Epithelial cell of esophagus (primary cell): ENCODE results near the gene NEBL.

Experiments used
- DNase-seq: peaks from one replicate; pipeline ENCODE4 v3.0.0; 2010; ENCODE audit warnings: low read depth
- H3K4me3 ChIP-seq: 2 replicates; pipeline ENCODE4 v1.5.1; 2011; ENCODE audit warnings: mild to moderate bottlenecking, low read length, control low read depth
- TF ChIP-seq, protein P1 (sequence below): IDR thresholded peaks from 2 replicates; pipeline ENCODE4 v1.5.1; 2011; ENCODE audit warnings: low read depth, mild to moderate bottlenecking, low read length, control low read depth, inconsistent platforms; ENCODE audit not compliant: insufficient read depth; ENCODE audit errors: missing control alignments

NEBL gene

DNA sequence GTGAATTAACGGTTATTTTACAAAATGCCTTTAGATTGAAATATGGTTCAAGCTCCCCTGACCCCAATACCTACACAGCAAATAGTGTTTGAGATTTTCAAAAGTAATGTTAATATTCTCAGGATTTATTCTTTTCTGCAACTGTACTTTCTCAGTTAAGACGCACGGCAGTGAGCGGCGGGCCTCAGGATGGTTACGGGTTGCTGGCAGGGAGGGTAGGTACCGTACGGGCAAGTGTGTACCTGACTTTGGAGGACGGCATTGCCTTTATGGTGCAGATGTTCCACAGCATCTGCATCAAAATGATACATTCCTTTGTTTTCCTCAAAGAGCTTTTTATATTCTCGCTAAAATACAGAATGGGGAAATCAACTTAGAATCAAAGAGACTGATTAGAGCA is 44.8 kb downstream of the NEBL start:
- no peak for DNase-seq
- no peak overlapping the region for H3K4me3 ChIP-seq
- TF ChIP-seq, protein P1, sequence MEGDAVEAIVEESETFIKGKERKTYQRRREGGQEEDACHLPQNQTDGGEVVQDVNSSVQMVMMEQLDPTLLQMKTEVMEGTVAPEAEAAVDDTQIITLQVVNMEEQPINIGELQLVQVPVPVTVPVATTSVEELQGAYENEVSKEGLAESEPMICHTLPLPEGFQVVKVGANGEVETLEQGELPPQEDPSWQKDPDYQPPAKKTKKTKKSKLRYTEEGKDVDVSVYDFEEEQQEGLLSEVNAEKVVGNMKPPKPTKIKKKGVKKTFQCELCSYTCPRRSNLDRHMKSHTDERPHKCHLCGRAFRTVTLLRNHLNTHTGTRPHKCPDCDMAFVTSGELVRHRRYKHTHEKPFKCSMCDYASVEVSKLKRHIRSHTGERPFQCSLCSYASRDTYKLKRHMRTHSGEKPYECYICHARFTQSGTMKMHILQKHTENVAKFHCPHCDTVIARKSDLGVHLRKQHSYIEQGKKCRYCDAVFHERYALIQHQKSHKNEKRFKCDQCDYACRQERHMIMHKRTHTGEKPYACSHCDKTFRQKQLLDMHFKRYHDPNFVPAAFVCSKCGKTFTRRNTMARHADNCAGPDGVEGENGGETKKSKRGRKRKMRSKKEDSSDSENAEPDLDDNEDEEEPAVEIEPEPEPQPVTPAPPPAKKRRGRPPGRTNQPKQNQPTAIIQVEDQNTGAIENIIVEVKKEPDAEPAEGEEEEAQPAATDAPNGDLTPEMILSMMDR: no peak

- no peak overlapping the region for H3K4me3 ChIP-seq
- TF ChIP-seq, protein P1: no peak
- no peak for DNase-seq
Measured at GRCh38 chr10:20847512-20847911, 49.6 kb downstream of the NEBL start.

DNA sequence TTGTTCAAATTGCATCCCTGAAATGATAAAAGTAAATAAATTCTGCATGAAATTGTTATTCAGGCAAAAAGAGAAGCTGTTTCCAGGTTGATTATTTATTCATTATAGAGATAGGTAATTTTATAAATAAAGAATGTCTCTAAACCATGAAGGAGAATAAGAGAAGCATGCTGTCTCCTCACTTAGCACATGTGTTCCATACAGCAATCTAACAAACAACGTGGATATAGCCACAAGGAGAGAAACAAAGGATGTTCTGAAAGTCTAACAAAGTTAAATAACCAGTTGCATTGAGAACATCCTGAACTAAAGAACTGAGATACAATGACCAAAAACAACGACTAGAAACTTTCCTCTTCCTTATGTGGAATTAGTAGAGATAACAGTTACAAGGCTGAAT is 50.8 kb downstream of the NEBL start:
- H3K4me3 ChIP-seq: no peak overlapping the region
- DNase-seq: no peak
- TF ChIP-seq, protein P1: no peak

GRCh38 chr10:20841419-20841818 is 55.7 kb downstream of the NEBL start:
- H3K4me3 ChIP-seq: no peak overlapping the region
- TF ChIP-seq, protein P1: no peak
- DNase-seq: no peak

DNA sequence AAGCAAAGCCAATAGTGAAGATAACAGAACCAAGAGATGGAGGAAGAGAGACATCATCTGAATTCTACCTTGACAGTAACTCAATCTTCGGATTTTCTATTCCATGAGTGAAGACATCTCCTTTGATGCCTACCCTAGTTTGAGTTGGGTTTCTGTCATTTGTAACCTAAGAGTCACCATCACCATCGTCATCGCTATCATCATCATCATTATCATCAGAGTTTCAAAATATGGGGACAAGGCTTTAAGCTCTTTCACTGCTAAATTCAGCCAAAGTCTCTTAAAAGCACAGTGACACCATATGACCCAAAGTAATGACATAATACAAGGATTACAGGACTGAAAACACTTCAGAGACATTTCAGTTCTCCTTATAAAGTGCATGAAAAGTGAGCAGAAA is 57.2 kb downstream of the NEBL start:
- no peak for DNase-seq
- H3K4me3 ChIP-seq: no peak overlapping the region
- TF ChIP-seq, protein P1: no peak

DNA sequence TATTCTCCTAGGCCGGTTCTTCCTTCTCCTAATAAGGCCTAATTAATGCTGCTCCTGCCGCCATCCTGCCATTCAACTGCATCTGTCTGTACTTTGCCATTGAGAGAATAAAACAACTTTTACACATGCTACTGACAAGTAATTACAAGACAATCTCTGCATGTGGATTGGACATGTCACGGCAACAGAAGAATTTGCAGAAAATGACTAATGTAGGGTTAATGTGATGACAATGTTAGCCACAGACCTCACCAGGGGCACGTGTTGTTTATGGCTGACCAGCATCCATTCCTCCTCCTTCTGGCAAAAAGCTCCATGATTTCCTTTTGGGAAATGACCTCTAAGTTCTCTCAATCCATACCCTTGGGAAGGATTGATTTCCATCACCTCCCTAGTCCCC is 58.0 kb downstream of the NEBL start:
- H3K4me3 ChIP-seq: no peak overlapping the region
- TF ChIP-seq, protein P1: no peak
- peak; percentile 89 for DNase-seq

DNA sequence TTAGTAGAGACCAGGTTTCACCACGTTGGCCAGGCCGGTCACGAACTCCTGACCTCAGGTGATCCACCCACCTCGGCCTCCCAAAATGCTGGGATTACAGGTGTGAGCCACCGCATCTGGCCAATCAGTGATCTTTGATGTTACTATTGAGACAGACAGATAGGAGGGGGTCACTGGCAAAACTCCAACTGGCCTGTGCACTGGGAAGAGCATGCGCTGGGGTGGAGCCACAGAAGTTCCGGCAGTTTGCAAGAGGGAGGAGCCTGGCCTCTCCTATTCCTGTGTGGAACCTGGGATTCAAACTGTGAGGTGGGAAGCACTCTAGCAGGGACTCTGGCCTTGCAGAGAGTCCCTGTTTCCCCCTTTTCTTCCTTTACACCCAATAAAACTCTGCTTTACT is 60.7 kb downstream of the NEBL start:
- no peak overlapping the region for H3K4me3 ChIP-seq
- DNase-seq: no peak
- TF ChIP-seq, protein P1: no peak
